Nephron progenitor cell (in vitro differentiated cells): ENCODE data around the gene LIN7A.
A peak's percentile ranks its signal among the peaks of the same experiment; 100 is the strongest.
"Not testable (repeated sequence)": the region's sequence is repeated elsewhere in the genome, so short reads cannot be mapped to it uniquely, and the experiment has no call there.

Source experiments
- DNase-seq: peaks from one replicate; pipeline ENCODE4 v3.0.0; 2021
- H3K27ac Mint-ChIP-seq: 2 replicates; pipeline ENCODE4 v1.8.0; 2021; ENCODE audit warnings: mild to moderate bottlenecking, moderate library complexity, mixed read lengths
- H3K27me3 Mint-ChIP-seq: 2 replicates; pipeline ENCODE4 v1.8.0; 2021; ENCODE audit warnings: mild to moderate bottlenecking, low read depth, mixed read lengths; ENCODE audit not compliant: poor library complexity
- H3K36me3 Mint-ChIP-seq: 2 replicates; pipeline ENCODE4 v1.8.0; 2021; ENCODE audit warnings: low read depth, mixed read lengths
- H3K4me1 Mint-ChIP-seq: 2 replicates; pipeline ENCODE4 v1.8.0; 2021; ENCODE audit warnings: mixed read lengths
- H3K4me3 Mint-ChIP-seq: 2 replicates; pipeline ENCODE4 v1.8.0; 2021; ENCODE audit warnings: mild to moderate bottlenecking, moderate library complexity, mixed read lengths
- H3K9me3 Mint-ChIP-seq: 2 replicates; pipeline ENCODE4 v1.8.0; 2021; ENCODE audit warnings: mild to moderate bottlenecking, moderate library complexity, mixed read lengths
- CTCF ChIP-seq: fragments of 200-600 bp; sonication (generic); IDR thresholded peaks from 2 replicates; pipeline ENCODE4 v1.5.0; 2021; ENCODE audit warnings: antibody characterized with exemption

Gene LIN7A

GRCh38 chr12:80798281-80798680 is 139.5 kb downstream of the LIN7A start:
- H3K27ac Mint-ChIP-seq = no peak overlapping the region
- TF ChIP-seq CTCF = no peak
- peaks cover 4% of the 10 kb centered on the region for H3K27me3 Mint-ChIP-seq
- peaks cover 10% of the 10 kb centered on the region for H3K36me3 Mint-ChIP-seq
- H3K4me3 Mint-ChIP-seq = no peak overlapping the region
- H3K9me3 Mint-ChIP-seq = no peaks in the 10 kb centered on the region
- no peaks in the 10 kb centered on the region for H3K4me1 Mint-ChIP-seq
- DNase-seq = no peak

GRCh38 chr12:80794551-80794950 is 143.2 kb downstream of the LIN7A start:
- no peak overlapping the region for H3K27ac Mint-ChIP-seq
- no peak overlapping the region for H3K4me3 Mint-ChIP-seq
- TF ChIP-seq CTCF = no peak
- H3K36me3 Mint-ChIP-seq = no peaks in the 10 kb centered on the region
- H3K9me3 Mint-ChIP-seq = no peaks in the 10 kb centered on the region
- DNase-seq = no peak
- H3K27me3 Mint-ChIP-seq = no peaks in the 10 kb centered on the region
- no peaks in the 10 kb centered on the region for H3K4me1 Mint-ChIP-seq

- Mint-ChIP-seq H3K9me3 (no peaks in the 10 kb centered on the region), H3K27ac (no peak overlapping the region), H3K4me1 (no peaks in the 10 kb centered on the region), H3K27me3 (no peaks in the 10 kb centered on the region), H3K4me3 (no peak overlapping the region), H3K36me3 (no peaks in the 10 kb centered on the region)
- DNase-seq = no peak
- TF ChIP-seq CTCF = no peak
Measured at GRCh38 chr12:80792861-80793260, 144.9 kb downstream of the LIN7A start.

GRCh38 chr12:80791863-80792262 is 145.9 kb downstream of the LIN7A start:
- TF ChIP-seq CTCF = no peak
- Mint-ChIP-seq H3K4me3 (no peak overlapping the region), H3K36me3 (no peaks in the 10 kb centered on the region), H3K9me3 (no peaks in the 10 kb centered on the region), H3K27me3 (no peaks in the 10 kb centered on the region), H3K4me1 (no peaks in the 10 kb centered on the region), H3K27ac (no peak overlapping the region)
- DNase-seq = no peak

- not testable (repeated sequence) for H3K27me3 Mint-ChIP-seq, H3K4me1 Mint-ChIP-seq, H3K36me3 Mint-ChIP-seq, H3K4me3 Mint-ChIP-seq, H3K9me3 Mint-ChIP-seq, DNase-seq
- peak overlapping the region; percentile 31 for H3K27ac Mint-ChIP-seq
Measured at GRCh38 chr12:80788407-80788806, 149.3 kb downstream of the LIN7A start.

- not testable (repeated sequence) for H3K4me3 Mint-ChIP-seq, H3K4me1 Mint-ChIP-seq, H3K9me3 Mint-ChIP-seq, H3K27ac Mint-ChIP-seq, H3K27me3 Mint-ChIP-seq, H3K36me3 Mint-ChIP-seq, DNase-seq
Measured at GRCh38 chr12:80782963-80783470, 154.7 kb downstream of the LIN7A start.

- H3K4me1 Mint-ChIP-seq = no peaks in the 10 kb centered on the region
Measured at GRCh38 chr12:80781313-80781712, 156.4 kb downstream of the LIN7A start.

More at GRCh38 chr12:80781313-80781712, 156.4 kb downstream of the LIN7A start:
- Mint-ChIP-seq H3K9me3 (peaks cover 13% of the 10 kb centered on the region), H3K4me3 (no peak overlapping the region), H3K27ac (no peak overlapping the region), H3K36me3 (no peaks in the 10 kb centered on the region), H3K27me3 (no peaks in the 10 kb centered on the region)
- TF ChIP-seq CTCF = no peak
- no peak for DNase-seq
